GM12801 (cell line): Measurements from ENCODE around the gene CCP110.

Experiments used
- CTCF ChIP-seq: IDR thresholded peaks from one replicate; pipeline ENCODE4 v1.5.1; 2011; ENCODE audit warnings: control low read depth; ENCODE audit not compliant: insufficient read length; ENCODE audit errors: extremely low read depth

The CCP110 gene

GRCh38 chr16:19559242-19559910, 35.6 kb downstream of the CCP110 start:
- TF ChIP-seq CTCF = no peak

DNA sequence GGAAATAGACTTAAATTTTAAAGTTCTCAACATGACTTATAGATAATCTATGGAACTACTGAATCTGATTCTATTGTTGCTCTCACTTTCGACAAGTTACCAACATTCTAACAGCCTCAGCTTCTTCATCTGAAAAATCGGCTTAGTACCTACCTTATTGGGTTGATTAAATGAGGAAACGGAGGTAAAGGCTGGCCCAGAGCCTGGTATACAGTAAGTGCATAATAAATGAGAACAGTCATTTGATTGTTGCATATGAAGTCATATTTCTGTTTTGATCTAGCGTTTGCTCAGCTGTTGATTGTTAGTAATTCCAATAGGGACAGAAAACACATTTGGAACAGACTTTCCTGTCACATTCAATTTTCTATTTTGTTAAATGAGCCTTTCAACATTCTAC, 36.3 kb downstream of the CCP110 start:
- TF ChIP-seq CTCF = no peak

DNA sequence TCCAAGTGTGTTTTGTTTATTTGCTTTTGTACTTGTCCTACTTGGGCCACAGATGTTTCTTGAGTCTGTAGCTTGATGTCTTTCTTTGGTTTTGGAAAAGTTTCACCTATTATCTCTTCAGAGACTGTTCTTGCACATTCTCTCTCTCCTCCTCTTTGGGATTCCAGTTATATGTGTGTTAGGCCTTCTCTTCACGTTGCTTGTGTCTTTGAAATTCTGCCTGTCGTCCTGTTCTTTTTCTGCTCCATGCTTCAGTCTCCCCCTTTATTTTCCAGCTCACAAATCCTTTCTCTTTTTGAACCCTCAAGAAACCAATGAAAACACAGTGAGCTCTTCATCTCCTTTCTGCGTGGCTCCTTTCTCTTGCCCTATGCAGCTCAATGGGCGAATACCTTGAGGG, 39.6 kb downstream of the CCP110 start:
- TF ChIP-seq CTCF = no peak

- TF ChIP-seq CTCF = no peak
Measured at GRCh38 chr16:19566362-19566761, 42.6 kb downstream of the CCP110 start.

DNA sequence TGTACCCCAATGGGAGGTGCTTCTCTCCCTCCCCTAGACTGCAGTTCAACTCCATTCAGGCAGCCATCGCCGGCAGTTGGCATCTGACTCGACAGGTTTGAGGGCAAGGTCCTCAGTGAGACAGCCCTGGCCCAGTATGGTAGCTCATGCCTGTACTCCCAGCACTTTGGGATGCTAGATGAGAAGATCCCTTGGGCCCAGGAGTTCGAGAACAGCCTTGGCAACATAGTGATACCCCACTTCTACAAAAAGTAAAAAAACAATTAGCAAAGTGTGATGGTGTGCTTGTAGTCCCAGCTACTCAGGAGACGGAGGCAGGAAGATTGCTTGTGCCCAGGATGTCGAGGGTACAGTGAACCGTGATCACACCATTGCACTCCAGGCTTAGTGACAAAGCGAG, 43.8 kb downstream of the CCP110 start:
- no peak for TF ChIP-seq CTCF

DNA sequence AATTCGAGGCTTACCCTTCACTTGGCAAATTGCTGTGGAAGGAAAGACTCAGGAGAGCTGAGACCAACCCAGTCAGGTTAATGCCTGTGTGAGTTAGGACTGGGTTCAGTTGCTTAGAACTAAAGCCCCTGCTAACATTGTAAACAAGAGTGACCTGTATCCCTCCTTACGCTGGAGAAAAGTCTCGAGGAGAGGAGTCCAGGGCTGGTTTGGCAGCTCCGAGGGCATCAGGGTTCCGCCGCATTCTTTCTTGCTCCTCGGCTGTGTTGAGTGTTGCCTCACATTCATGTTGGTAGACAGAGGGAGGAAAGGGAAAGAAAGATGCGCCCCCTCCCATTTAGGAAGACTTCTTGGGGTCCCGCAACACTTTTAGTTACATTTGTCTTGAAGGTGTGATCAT, 50.3 kb downstream of the CCP110 start:
- TF ChIP-seq CTCF = no peak

DNA sequence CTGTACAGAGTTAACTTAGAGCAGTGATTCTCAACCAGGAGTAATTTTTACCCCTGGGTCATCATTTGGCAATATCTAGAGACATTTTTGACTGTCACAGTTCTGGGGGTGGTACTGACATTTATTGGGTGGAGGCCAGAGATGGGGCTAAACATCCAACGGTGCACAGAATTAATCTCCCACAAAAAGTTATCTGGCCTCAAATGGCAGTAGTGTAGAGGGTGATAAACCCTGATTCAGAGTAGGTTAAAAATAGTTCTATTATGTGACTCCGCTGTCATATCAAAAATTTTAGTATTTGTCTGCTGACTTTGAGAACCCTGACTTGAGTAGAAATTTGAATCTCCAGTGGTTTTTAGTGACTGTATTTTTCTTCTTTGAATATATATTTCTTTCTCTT, 50.9 kb downstream of the CCP110 start:
- TF ChIP-seq CTCF = no peak

- TF ChIP-seq CTCF = no peak
Measured at GRCh38 chr16:19578378-19578971, 54.7 kb downstream of the CCP110 start.
